GM23338 (cell line): Measurements from ENCODE around the gene ADGRD2. TPM values are rescaled to one million over a fixed set of nuclear protein-coding genes. Genes with fewer than 3 reads are reported as not detected.

Experiments used
- ATAC-seq: fragments of 200-7000 bp; cut with Tn5 transposase; 3 replicates; pipeline ENCODE4 v1.9.1; 2020
- DNase-seq: peaks from one replicate; pipeline ENCODE4 v3.0.0-alpha.2; 2015; ENCODE audit warnings: low spot score
- H2AFZ ChIP-seq: fragments of 200-600 bp; sonication (generic); 2 replicates; pipeline ENCODE4 v1.8.0; 2016; ENCODE audit warnings: antibody characterized with exemption, mild to moderate bottlenecking, moderate library complexity
- H3F3A ChIP-seq: fragments of 200-600 bp; sonication (generic); replicated peaks from 2 replicates; pipeline ENCODE4 v1.8.0; 2017; ENCODE audit warnings: antibody characterized with exemption, mixed run types, low read depth
- H3K27ac ChIP-seq: fragments of 200-600 bp; sonication (generic); 2 replicates; pipeline ENCODE4 v1.6.1; 2016; ENCODE audit warnings: low read depth
- H3K27me3 ChIP-seq: fragments of 200-600 bp; sonication (generic); 2 replicates; pipeline ENCODE4 v1.8.0; 2016; ENCODE audit warnings: mild to moderate bottlenecking, mixed run types, moderate library complexity; ENCODE audit not compliant: insufficient read depth
- H3K36me3 ChIP-seq: fragments of 200-600 bp; sonication (generic); 2 replicates; pipeline ENCODE4 v1.8.0; 2016; ENCODE audit warnings: mild to moderate bottlenecking; ENCODE audit not compliant: insufficient read depth
- H3K4me1 ChIP-seq: fragments of 200-600 bp; sonication (generic); 2 replicates; pipeline ENCODE4 v1.8.0; 2016; ENCODE audit warnings: mild to moderate bottlenecking, moderate library complexity; ENCODE audit not compliant: insufficient read depth
- H3K4me2 ChIP-seq: fragments of 200-600 bp; sonication (generic); 2 replicates; pipeline ENCODE4 v1.7.1; 2017; ENCODE audit warnings: mixed run types
- H3K4me3 ChIP-seq: fragments of 200-600 bp; sonication (generic); 2 replicates; pipeline ENCODE4 v1.6.1; 2016; ENCODE audit warnings: mixed run types
- H3K79me2 ChIP-seq: fragments of 200-600 bp; sonication (generic); replicated peaks from 2 replicates; pipeline ENCODE4 v1.8.0; 2017; ENCODE audit warnings: mild to moderate bottlenecking; ENCODE audit not compliant: insufficient read depth
- H3K9me2 ChIP-seq: fragments of 200-600 bp; sonication (generic); 2 replicates; pipeline ENCODE4 v1.8.0; 2017; ENCODE audit not compliant: insufficient read depth
- H4K20me1 ChIP-seq: fragments of 200-600 bp; sonication (generic); replicated peaks from 2 replicates; pipeline ENCODE4 v1.8.0; 2017; ENCODE audit warnings: mild to moderate bottlenecking; ENCODE audit not compliant: insufficient read depth
- H3K27ac Mint-ChIP-seq: 2 replicates; pipeline ENCODE4 v1.8.0; 2020; ENCODE audit warnings: inconsistent platforms, mild to moderate bottlenecking, moderate library complexity, mixed read lengths
- H3K27me3 Mint-ChIP-seq: 3 replicates; pipeline ENCODE4 v1.8.0; 2022; ENCODE audit warnings: low read depth, mild to moderate bottlenecking, moderate library complexity, mixed read lengths, inconsistent platforms; ENCODE audit not compliant: insufficient read depth, poor library complexity
- H3K36me3 Mint-ChIP-seq: 3 replicates; pipeline ENCODE4 v1.8.0; 2021; ENCODE audit warnings: low read depth, mild to moderate bottlenecking, inconsistent platforms, moderate library complexity, mixed read lengths
- H3K4me1 Mint-ChIP-seq: 3 replicates; pipeline ENCODE4 v1.8.0; 2020; ENCODE audit warnings: mild to moderate bottlenecking, inconsistent platforms, mixed read lengths
- H3K4me3 Mint-ChIP-seq: 3 replicates; pipeline ENCODE4 v1.8.0; 2021; ENCODE audit warnings: moderate library complexity, mild to moderate bottlenecking, inconsistent platforms, mixed read lengths
- H3K9me3 Mint-ChIP-seq: 3 replicates; pipeline ENCODE4 v1.8.0; 2020; ENCODE audit warnings: moderate library complexity, mild to moderate bottlenecking, inconsistent platforms, mixed read lengths
- CTCF ChIP-seq, 2 experiments: fragments of 200-600 bp in 1 of 2; sonication (generic) in 1 of 2; conservative IDR thresholded peaks; 2 replicates each; pipeline versions ENCODE4 v1.5.1 to v1.6.1; 2016 to 2017; ENCODE audit warnings: antibody characterized with exemption in 2 of 2, low read depth in 2 of 2, mild to moderate bottlenecking in 2 of 2, moderate library complexity in 1 of 2
- EZH2 ChIP-seq: fragments of 200-600 bp; sonication (generic); IDR thresholded peaks from one replicate; pipeline ENCODE4 v1.8.0; 2017; ENCODE audit warnings: antibody characterized with exemption, mild to moderate bottlenecking, low read depth; ENCODE audit not compliant: unreplicated experiment
- EZH2phosphoT487 ChIP-seq: fragments of 200-600 bp; sonication (generic); IDR thresholded peaks from one replicate; pipeline ENCODE4 v1.8.1; 2018; ENCODE audit warnings: antibody characterized with exemption; ENCODE audit not compliant: unreplicated experiment
- JUNB ChIP-seq: IDR thresholded peaks from one replicate; pipeline ENCODE4 v1.6.1; 2016; ENCODE audit warnings: antibody characterized with exemption; ENCODE audit not compliant: unreplicated experiment
- NANOG ChIP-seq: IDR thresholded peaks from 2 replicates; pipeline ENCODE4 v1.6.1; 2016; ENCODE audit warnings: antibody characterized with exemption, borderline replicate concordance
- POLR2AphosphoS5 ChIP-seq: IDR thresholded peaks from 2 replicates; pipeline ENCODE4 v1.6.1; 2016; ENCODE audit warnings: antibody characterized with exemption, low read depth
- REST ChIP-seq: IDR thresholded peaks from one replicate; pipeline ENCODE4 v1.6.1; 2018; ENCODE audit warnings: antibody characterized with exemption; ENCODE audit not compliant: unreplicated experiment
- STAT1 ChIP-seq: IDR thresholded peaks from one replicate; pipeline ENCODE4 v1.6.1; 2016; ENCODE audit warnings: antibody characterized with exemption; ENCODE audit not compliant: unreplicated experiment
- ZNF331 ChIP-seq: fragments of 250-450 bp; sonication (Bioruptor Pico); IDR thresholded peaks from 2 replicates; pipeline ENCODE4 v1.5.0; 2020; ENCODE audit warnings: low read depth, mild to moderate bottlenecking, moderate library complexity
- ZNF462 ChIP-seq: fragments of 250-450 bp; sonication (Bioruptor Pico); IDR thresholded peaks from 2 replicates; pipeline ENCODE4 v1.5.0; 2020; ENCODE audit warnings: mild to moderate bottlenecking, moderate library complexity
- polyA plus RNA-seq: library from polyadenylated mRNA; unstranded; fragments of >200 nt; fragmentation: Nextera tagmentation; extraction: Ambion mirVana; gene quantifications from 2 replicates; pipeline ENCODE4 v1.2.1, GENCODE V29; 2016
- total RNA-seq: library from RNA; depleted of rRNA; stranded (reverse); fragments of >200 nt; shearing (Covaris generic); gene quantifications from 2 replicates; pipeline ENCODE4 v1.2.3, GENCODE V29; 2014

Gene ADGRD2
- total and polyA plus RNA-seq, 2 experiments from 2014 or later: 0.45 to 0.78 TPM

- peaks cover 10% of the 10 kb centered on the region for H3K27me3 Mint-ChIP-seq
- H3K4me3 Mint-ChIP-seq: no peak overlapping the region
- Histone ChIP-seq H3K27ac (no peak overlapping the region), H4K20me1 (no peaks in the 10 kb centered on the region), H3K9me2 (no peaks in the 10 kb centered on the region), H3K4me2 (no peak overlapping the region), H3K79me2 (no peaks in the 10 kb centered on the region), H3K4me1 (no peaks in the 10 kb centered on the region), H3K4me3 (no peak overlapping the region), H2AFZ (no peak overlapping the region), H3K27me3 (no peaks in the 10 kb centered on the region), H3K36me3 (no peaks in the 10 kb centered on the region), H3F3A (no peaks in the 10 kb centered on the region)
- no peaks in the 10 kb centered on the region for H3K9me3 Mint-ChIP-seq
- TF ChIP-seq ZNF331: no peak
- TF ChIP-seq NANOG: no peak
- TF ChIP-seq JUNB: no peak
- TF ChIP-seq POLR2AphosphoS5: no peak
- TF ChIP-seq EZH2phosphoT487: no peak
- no peak for TF ChIP-seq CTCF (conservative IDR thresholded peaks at IDR 0.05; ENCODE audit: low read depth in 2 of 2)
- no peak for TF ChIP-seq EZH2
- no peak overlapping the region for H3K27ac Mint-ChIP-seq
- no peak for ATAC-seq
- H3K4me1 Mint-ChIP-seq: no peaks in the 10 kb centered on the region; the same call in 2 of the 3 replicates
- DNase-seq: no peak
- H3K36me3 Mint-ChIP-seq: no peaks in the 10 kb centered on the region
These were observed 19.0 kb downstream of the ADGRD2 start for GRCh38 chr9:124469011-124469832.

GRCh38 chr9:124470306-124470705 is 20.1 kb downstream of the ADGRD2 start:
- no peak for DNase-seq
- no peaks in the 10 kb centered on the region for H3K36me3 ChIP-seq
- no peak overlapping the region for H3K4me2 ChIP-seq
- no peaks in the 10 kb centered on the region for H4K20me1 ChIP-seq
- H3K4me1 ChIP-seq: no peaks in the 10 kb centered on the region
- Mint-ChIP-seq H3K36me3 (no peaks in the 10 kb centered on the region), H3K9me3 (no peaks in the 10 kb centered on the region), H3K27ac (no peak overlapping the region), H3K4me3 (no peak overlapping the region), H3K27me3 (peaks cover 10% of the 10 kb centered on the region), H3K4me1 (no peaks in the 10 kb centered on the region; the same call in 1 of the 3 replicates)
- H3K79me2 ChIP-seq: no peaks in the 10 kb centered on the region
- no peak overlapping the region for H3K27ac ChIP-seq
- no peaks in the 10 kb centered on the region for H3K27me3 ChIP-seq
- H3F3A ChIP-seq: no peaks in the 10 kb centered on the region
- ATAC-seq: no peak
- no peak overlapping the region for H3K4me3 ChIP-seq
- H2AFZ ChIP-seq: no peak overlapping the region
- no peaks in the 10 kb centered on the region for H3K9me2 ChIP-seq
- no peak for TF ChIP-seq ZNF462 (CRISPR knock-in tag)
- TF ChIP-seq POLR2AphosphoS5: no peak
- TF ChIP-seq ZNF331: no peak
- TF ChIP-seq REST: no peak
- TF ChIP-seq STAT1: no peak
